SH-SY5Y (cell line): Measurements from ENCODE around the gene IMMP2L.

Experiments
- GATA2 ChIP-seq: IDR thresholded peaks from 2 replicates; pipeline ENCODE4 v1.6.1; 2011; ENCODE audit warnings: mild to moderate bottlenecking, low read depth, low read length
- GATA3 ChIP-seq: IDR thresholded peaks from 2 replicates; pipeline ENCODE4 v1.6.1; 2011; ENCODE audit warnings: low read depth, mild to moderate bottlenecking, low read length, moderate library complexity

Gene IMMP2L

DNA sequence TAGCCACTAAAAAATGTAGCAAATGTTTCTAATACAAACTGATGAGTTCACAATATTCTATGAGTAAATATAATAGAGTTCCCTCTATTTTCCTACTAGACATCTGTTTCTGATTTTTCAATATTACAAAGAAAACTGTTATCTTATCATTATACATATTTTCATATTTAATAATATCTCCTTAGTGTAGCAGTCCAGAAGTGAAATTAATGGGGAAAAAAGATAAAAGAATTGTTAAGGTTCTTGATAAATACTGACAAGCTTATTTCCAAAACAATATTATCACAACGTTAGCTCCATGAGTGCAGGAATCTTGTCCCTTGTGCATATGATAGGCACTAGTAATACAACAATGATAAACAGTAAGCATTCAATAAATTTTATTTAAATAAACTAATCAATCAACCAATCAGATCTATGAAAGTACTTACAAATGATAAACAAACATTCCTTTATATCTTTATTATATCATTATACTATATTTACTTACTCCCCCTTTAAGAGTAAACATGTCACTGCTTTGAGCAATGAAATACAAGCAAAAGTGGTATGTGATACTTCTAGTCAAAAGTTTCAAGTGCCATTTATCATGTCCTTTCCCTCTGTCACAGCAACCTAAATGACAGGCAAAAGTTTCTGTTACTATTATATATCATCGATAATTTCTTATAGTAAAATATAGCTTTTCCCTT is 103.1 kb downstream of the IMMP2L start:
- no peak for TF ChIP-seq GATA2
- no peak for TF ChIP-seq GATA3

DNA sequence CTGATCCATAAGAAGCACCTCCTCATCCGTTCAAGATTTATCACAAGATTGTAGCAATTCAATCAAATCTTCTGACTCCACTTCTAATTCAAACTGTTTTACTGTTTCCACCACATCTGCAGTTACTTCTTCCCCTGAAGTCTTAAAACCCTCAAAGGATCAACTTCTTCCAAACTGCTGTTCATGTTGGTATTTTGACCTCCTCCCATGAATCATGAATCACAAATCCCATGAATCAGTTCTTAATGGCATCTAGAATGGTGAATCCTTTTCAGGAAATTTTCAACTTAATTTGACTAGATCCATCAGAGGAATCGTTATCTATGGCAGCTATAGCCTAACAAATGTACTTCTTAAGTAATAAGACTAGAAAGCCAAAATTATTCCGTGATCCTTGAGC is 122.3 kb downstream of the IMMP2L start:
- TF ChIP-seq GATA3 (no peak), GATA2 (no peak)

DNA sequence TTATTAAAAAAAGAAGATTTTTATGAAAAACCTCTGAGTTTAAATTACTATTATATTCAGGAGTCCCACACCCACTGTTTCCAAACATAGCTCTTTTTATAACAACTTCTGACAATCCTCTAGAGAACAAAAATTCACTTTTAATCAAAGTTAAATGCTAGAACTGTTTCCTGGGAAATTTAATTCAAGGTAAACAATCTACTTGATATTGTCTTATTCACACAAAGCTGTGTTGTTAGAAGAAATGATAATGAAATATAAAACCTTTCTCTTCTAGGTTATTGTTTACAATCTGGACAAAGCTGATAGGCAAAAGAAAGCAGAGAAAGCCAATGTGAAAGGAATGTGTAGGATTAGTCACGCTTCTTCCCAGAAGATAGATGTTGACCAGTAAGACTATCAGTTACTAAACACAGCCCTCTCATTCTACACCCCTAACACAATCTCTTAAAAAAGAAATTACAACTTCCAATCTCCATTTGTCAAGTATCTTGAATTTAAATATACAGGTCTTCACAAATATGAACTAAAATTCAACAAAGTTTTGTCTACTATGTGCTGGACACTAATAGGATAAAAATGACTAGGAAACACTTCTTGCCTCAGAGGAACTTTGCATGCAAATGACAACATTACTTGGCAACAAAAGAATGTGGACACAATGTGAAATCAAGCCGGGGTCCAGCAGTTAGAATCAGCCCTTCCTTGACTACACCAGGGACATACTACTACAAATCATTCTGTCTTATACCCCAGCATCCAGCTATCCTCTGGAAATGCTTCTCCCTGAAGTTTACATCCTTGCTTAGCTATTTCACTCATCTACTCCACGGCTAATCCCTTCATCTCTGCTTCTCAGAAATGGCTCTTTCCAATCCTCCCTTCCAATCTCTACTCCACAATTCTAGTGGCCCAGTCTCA is 123.7 kb downstream of the IMMP2L start:
- TF ChIP-seq GATA3: no peak
- TF ChIP-seq GATA2: no peak

DNA sequence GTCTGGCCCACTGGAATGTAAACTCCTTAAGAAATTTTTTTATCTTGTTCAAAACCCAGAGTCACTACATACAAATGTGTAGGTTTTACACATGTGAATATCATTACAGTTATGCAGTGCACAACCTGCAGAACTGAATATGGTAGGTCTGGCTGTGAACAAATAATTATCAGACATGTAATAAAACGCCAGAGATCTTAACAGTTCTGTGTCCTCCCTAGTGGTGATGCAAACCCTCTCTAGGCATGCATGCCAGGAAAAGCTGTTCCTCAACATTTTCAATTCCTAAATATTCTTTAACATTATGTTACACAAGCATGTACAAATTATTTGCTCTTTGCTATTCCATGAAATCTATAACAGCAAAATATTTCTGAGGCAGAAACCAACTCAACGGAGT is 124.6 kb downstream of the IMMP2L start:
- TF ChIP-seq GATA2 (no peak), GATA3 (no peak)

DNA sequence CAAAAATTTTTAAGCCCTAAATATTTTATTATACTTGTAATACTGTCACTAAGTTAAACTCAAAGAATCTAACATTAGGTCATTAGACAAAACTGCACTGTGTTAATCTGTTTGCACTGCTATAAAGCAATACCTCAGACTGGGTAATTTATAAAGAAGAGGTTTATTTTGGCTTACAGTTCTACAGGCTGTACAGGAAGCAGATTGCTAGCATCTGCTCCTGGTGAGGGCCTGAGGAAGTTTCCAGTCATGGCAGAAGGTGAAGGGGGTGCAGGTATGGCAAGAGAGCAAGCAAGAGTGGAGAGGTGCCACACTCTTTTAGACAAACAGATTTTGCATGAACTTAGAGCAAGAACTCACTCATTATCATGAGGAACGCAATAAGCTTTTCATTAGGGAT is 125.7 kb downstream of the IMMP2L start:
- TF ChIP-seq GATA2 (no peak), GATA3 (no peak)

DNA sequence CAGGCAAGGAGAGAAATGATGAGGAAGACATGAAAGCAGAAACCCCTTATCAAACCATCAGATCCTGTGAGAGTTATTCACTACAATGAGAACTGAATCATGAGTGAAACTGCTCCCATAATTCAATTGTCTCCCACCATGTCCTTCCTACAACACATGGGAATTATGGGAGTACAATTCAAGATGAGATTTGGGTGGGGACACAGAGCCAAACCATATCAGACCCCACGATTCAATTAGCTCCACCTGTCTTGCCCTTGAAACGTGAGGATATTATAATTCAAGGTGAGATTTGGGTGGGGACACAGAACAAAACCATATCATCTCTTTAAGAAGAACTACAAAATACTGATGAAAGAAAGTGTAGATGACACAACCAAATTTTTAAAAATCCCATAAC is 128.9 kb downstream of the IMMP2L start:
- no peak for TF ChIP-seq GATA3
- no peak for TF ChIP-seq GATA2

DNA sequence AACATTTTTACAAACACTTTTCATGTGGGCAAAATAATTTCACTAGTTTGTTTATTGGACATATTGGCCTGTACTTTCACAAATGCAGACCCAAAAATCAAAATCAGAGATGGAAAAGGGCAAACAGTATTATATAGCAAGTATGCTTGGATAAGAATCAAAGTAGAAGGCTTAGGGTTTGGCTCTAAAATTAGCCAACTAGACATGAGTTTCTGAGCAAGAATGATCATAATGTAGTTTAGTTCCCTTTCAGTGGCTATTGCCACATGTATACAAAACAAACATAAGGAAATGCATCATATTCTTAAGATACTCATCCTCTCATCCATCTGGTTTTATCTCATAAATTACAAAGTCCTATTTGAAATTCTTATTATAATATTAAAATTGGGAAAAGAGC is 132.5 kb downstream of the IMMP2L start:
- TF ChIP-seq GATA3 (no peak), GATA2 (no peak)

DNA sequence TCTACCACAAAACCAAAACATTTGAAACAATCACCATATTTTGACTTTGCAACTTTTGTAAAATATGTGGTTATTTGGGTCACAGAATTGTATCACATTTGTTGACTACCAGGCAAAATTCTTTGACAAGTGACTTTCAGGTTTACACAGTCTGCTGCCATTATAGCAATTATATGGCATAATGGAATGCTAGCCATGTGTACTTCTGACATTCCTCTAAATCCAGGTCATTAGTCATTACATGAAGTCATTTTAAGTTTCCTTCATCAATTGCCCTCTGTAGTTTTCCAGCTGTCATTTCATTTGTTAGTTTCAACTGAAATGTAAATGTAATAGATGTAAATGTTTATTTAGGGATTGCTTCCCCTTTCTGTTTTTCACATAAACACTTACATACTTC is 137.5 kb downstream of the IMMP2L start:
- no peak for TF ChIP-seq GATA2
- no peak for TF ChIP-seq GATA3

DNA sequence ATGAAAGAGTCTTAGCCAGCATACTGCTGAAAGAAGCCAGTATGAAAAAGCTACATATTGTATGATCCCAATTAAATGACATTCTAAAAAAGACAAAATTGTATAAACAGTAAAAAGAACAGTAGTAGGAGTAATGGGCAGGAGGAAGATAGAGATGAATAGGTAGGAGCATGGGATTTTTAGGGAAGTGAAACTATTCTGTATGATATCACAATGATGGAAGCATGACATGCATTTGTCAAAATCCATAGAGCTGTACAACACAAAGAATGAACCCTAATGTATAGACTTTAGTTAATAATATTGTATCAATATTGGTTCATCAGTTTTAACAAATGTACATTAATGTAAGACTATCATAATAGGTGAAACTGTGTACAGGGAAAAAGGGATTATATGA is 147.9 kb downstream of the IMMP2L start:
- TF ChIP-seq GATA2 (no peak), GATA3 (no peak)

DNA sequence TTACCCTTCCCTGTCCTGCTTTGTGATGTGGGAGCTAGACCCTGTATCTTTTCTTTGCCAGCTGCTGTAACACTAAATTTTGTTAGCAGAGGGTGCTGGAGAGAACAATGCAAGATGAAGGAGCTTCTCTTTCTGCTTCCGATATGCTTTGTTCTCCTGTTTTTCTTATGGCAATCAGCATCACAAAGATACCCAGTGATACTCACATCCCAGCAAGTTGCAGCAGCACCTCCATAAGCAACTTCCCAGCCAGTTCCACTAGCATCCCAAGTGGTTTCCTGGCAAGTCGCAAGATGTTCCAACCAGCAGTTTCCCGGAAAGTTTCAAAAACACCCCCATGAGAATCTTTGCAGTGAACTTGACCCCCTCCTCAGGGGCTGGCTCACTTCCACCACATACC is 148.6 kb downstream of the IMMP2L start:
- no peak for TF ChIP-seq GATA3

DNA sequence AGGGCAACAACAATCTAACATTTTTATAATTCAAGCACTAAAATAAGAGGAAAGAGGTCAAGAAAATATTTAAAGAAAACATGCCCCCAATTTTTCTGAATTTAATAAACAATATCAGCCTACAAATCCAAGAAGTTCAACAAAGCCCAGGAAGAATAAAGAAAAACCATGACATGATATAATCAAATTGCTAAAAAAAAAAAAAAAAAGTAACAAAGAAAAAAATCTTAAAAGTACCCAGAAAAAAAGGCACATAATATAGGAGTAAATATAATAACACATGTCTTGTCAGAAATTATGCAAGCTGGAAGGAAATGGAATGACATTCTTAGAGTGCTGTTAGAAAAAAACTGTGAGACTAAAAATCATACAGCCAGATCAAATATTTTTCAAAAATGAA is 151.4 kb downstream of the IMMP2L start:
- TF ChIP-seq GATA2: no peak
- TF ChIP-seq GATA3: no peak

DNA sequence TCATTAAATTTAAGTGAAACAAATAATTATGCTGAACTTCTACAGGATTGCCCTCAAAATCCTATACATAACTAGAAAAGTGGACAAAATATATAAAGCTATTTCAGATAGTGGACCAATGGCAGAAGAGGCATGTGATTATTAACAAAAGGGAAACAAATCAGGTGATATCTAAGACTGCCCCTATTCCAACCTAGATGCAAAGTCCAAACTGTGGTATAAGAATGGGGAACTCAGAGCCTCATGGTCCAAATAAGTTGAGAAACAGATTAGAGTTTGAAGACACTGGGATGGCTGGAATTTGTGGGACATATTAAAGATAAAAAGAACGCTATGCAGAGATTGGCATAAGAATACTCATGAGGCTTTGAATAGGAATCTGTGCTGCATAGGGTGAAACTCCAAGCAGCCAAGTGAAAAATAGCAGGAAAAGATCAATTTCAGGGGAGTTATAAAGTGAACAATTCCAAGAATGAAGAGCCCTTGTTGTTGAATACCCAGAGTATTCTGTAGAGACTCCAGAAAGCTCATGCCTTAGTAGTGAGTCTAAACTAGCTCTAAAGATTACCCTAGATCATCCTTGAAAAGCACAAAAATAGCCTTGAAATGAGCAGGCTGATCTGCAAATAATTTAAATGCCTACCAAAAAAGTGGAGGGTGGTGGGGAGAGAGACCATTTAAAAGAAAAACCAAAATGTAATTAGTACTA is 152.4 kb downstream of the IMMP2L start:
- TF ChIP-seq GATA2 (no peak), GATA3 (no peak)

DNA sequence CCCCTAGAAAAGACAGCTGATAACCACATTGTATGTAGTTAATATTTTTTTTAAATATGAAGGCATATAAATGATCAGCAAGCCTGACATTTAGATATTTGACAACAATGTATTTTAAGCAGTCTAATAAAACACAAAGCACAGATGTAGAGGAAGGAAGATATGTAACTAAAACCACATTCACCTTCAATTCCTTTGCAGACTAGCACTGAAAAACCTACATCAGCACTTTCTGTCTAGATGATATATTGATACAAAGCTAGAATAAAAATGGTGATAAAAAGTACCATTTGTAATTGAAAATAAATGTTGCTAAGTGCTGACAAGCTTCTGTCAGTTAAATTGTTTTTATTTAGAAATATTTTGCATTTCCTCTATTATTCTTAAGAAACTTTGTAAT is 153.6 kb downstream of the IMMP2L start:
- TF ChIP-seq GATA2: no peak
- no peak for TF ChIP-seq GATA3

DNA sequence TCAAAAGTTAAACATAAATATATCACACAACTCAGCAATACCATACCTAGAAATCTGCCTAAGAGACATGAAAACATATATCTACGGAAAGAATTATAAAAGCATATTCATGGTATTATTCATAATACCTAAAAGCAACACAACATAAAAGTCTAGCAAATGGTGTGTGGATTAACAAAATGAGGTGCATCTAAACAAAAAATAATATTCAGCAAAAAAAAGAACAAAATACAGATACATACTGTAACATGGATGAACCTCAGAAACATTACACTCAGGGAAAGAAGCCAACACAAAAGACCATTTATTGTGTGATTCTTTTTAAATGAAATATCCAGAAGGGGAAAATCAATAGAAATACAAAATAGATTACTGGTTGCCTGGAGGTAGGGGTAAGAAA is 155.0 kb downstream of the IMMP2L start:
- TF ChIP-seq GATA3: no peak
- TF ChIP-seq GATA2: no peak

DNA sequence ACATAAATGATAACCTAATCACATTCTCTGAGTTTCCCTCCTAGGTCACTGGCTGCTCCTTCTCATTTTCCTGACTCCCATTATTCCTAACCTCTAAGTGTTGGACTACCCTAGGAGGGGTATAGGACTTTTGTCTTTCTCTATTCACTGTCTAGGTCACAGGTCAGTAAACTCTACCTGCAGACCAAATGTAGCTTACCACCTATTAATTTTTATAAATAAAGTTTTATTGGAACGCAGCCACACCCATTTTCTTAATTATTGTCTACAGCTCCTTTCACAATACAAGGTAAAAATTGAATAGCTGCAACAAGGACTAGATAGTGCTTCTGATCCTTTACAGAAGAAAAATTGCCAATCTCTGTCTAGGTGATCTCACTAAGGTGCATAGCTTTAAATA is 156.7 kb downstream of the IMMP2L start:
- TF ChIP-seq GATA3: no peak
- no peak for TF ChIP-seq GATA2

DNA sequence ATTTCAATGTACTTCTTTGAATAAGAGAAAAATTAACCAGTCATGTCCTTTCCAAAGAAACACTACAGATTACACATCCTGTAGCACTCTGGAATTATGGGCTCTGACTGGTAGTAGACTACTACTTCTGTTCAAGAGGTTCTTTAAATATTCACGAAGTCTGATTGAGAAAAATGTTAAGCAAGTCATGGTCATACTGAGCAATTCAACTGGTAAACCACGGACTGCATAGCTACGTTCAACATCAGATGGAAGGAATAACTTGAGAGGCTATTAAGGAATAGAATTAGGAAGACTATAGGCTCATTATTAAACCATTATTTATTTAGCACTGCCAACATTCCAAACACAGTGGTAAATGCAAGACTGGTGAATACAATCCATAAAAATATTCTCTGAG is 160.8 kb downstream of the IMMP2L start:
- no peak for TF ChIP-seq GATA3
- no peak for TF ChIP-seq GATA2
